K562 (cell line): ENCODE data around the gene COG4. TPM values are rescaled to one million over a fixed set of nuclear protein-coding genes. Genes with fewer than 3 reads are reported as not detected.

Source experiments
- CBFA2T2 ChIP-seq: fragments of 450-650 bp; conservative IDR thresholded peaks from 2 replicates; pipeline ENCODE4 v1.6.1; 2017; ENCODE audit warnings: mild to moderate bottlenecking
- JUND ChIP-seq, 2 experiments: IDR thresholded peaks; 2 replicates in 1 of 2; 3 replicates in 1 of 2; pipeline ENCODE4 v1.6.1; 2011; ENCODE audit warnings: borderline replicate concordance in 2 of 2, low read depth in 2 of 2, low read length in 2 of 2, improper control_type of control experiment in 1 of 2, missing biosample characterization in 1 of 2, missing genetic modification characterization in 1 of 2, missing genetic modification reagents in 1 of 2
- MAZ ChIP-seq, 2 experiments: fragments of 450-650 bp in 1 of 2; sonication (generic) in 1 of 2; formaldehyde crosslinking; IDR thresholded peaks in 1 of 2; conservative IDR thresholded peaks in 1 of 2; 2 replicates each; pipeline versions ENCODE4 v1.4.0 to v1.5.0; 2020; ENCODE audit warnings: mild to moderate bottlenecking in 1 of 2, missing genetic modification reagents in 1 of 2
- MYNN ChIP-seq, 2 experiments: sonication (generic); formaldehyde crosslinking in 1 of 2; IDR thresholded peaks; 2 replicates each; pipeline versions ENCODE4 v1.5.0 to v1.6.1; 2016 to 2020; ENCODE audit warnings: antibody characterized with exemption in 1 of 2, missing genetic modification reagents in 1 of 2
- NFATC3 ChIP-seq: fragments of 450-650 bp; IDR thresholded peaks from 2 replicates; pipeline ENCODE4 v1.6.1; 2017; ENCODE audit warnings: mild to moderate bottlenecking
- RBM25 ChIP-seq: fragments of 200-400 bp; formaldehyde crosslinking; IDR thresholded peaks from 2 replicates; pipeline ENCODE4 v1.6.1; 2018; ENCODE audit warnings: low read length, low read depth, moderate library complexity; ENCODE audit not compliant: severe bottlenecking
- SPI1 ChIP-seq: IDR thresholded peaks from 2 replicates; pipeline ENCODE4 v1.6.1; 2011; ENCODE audit warnings: low read depth, low read length, control low read depth, borderline replicate concordance
- XRCC5 ChIP-seq: fragments of 200-400 bp; formaldehyde crosslinking; IDR thresholded peaks from 2 replicates; pipeline ENCODE4 v1.6.1; 2017; ENCODE audit warnings: low read depth, mild to moderate bottlenecking, low read length
- ZNF436 ChIP-seq: fragments of 250-450, 450-650 bp; sonication (Bioruptor Pico); formaldehyde crosslinking; IDR thresholded peaks from 2 replicates; pipeline ENCODE4 v1.7.0; 2020; ENCODE audit warnings: mild to moderate bottlenecking
- ZNF639 ChIP-seq, 2 experiments: fragments of 200-800 bp in 1 of 2; sonication (Bioruptor generic) in 1 of 2; sonication (generic) in 1 of 2; formaldehyde crosslinking in 1 of 2; IDR thresholded peaks in 1 of 2; conservative IDR thresholded peaks in 1 of 2; 2 replicates each; pipeline versions ENCODE4 v1.5.0 to v1.6.1; 2016 to 2020; ENCODE audit warnings: missing compliant biosample characterization in 1 of 2, missing genetic modification characterization in 1 of 2, missing genetic modification reagents in 1 of 2
- ZSCAN32 ChIP-seq: fragments of 450-650 bp; formaldehyde crosslinking; IDR thresholded peaks from 2 replicates; pipeline ENCODE4 v1.4.0; 2020; ENCODE audit warnings: mild to moderate bottlenecking, moderate library complexity
- polyA plus RNA-seq, 8 experiments: library from polyadenylated mRNA; depleted of rRNA in 4 of 8; stranded (reverse) in 5 of 8; unstranded in 3 of 8; fragments of >200 nt; fragmentation: Nextera tagmentation in 2 of 8; fragmentation: Illumina TruSeq in 1 of 8; extraction: Ambion mirVana in 2 of 8; extraction: Trizol in 1 of 8; gene quantifications; 2 replicates each; pipeline versions ENCODE4 v1.2.1 to v1.2.3, GENCODE V29; 2011 to 2014; ENCODE audit warnings: inconsistent platforms in 1 of 8, missing spikeins in 1 of 8
- total RNA-seq, 7 experiments: library from RNA; depleted of rRNA in 6 of 7; stranded (reverse); fragments of >200 nt in 6 of 7; fragmentation: Illumina TruSeq in 2 of 7; extraction: Trizol in 2 of 7; gene quantifications; 2 replicates each; pipeline versions ENCODE4 v1.2.1 to v1.2.3, GENCODE V29; 2011 to 2021; ENCODE audit warnings: low replicate concordance in 1 of 7
- TF ChIP-seq, protein P1 (sequence below): fragments of 250-450 bp; sonication (Bioruptor Pico); IDR thresholded peaks from 2 replicates; pipeline ENCODE4 v1.4.0; 2020; ENCODE audit warnings: mild to moderate bottlenecking, moderate library complexity
- TF ChIP-seq, protein P2 (sequence below): fragments of 450-650 bp; IDR thresholded peaks from one replicate; pipeline ENCODE4 v1.6.1; 2018; ENCODE audit warnings: mild to moderate bottlenecking, moderate library complexity; ENCODE audit not compliant: partially characterized antibody
- TF ChIP-seq, protein P3 (sequence below), 2 experiments: fragments of 450-650 bp in 1 of 2; sonication (generic) in 1 of 2; formaldehyde crosslinking in 1 of 2; IDR thresholded peaks in 1 of 2; conservative IDR thresholded peaks in 1 of 2; 2 replicates each; pipeline versions ENCODE4 v1.6.1 to v1.8.1; 2016 to 2023; ENCODE audit warnings: mild to moderate bottlenecking in 2 of 2, moderate library complexity in 2 of 2, inconsistent platforms in 1 of 2, missing genetic modification reagents in 1 of 2

COG4 gene
- total and polyA plus RNA-seq, 9 of the 15 experiments (the other 6 are each of a cell fraction or from before 2014, with no cell fraction given): 13.7 to 73.9 (median 44.2) TPM

DNA sequence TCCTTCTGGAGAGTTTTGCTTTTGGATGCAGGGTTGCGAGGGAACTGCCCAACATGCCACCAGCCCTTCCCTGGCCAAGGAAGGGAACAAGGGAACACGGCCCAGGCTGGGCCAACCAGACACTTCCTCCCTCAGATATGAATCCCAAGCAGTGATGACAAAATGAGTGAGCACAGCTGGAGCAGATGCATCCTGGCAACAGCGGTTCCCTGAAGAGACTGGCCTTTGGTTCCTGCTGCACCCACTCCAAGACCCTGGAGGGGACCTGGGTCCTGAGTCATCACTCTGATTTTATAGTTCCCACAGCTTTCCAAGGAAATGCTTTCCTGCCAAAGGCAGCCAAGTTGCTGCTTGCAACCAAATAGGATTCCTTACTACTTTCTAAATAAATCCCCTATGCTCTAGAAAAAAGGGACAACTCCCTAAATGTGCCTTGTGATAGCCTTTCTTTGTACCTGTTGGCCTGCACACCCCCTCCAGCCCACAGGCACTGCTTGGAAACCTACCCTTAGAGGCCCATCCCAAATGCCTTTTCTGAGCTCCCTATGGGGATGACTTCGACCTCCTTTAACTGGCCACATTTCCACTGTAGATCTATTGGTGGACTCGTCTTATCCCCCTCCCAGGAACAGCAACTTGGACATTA lies 89.8 kb downstream of the COG4 start (continued):
- TF ChIP-seq ZSCAN32 (CRISPR knock-in tag) (0 out of 2 replicates have a peak, but pooled peaks have one; percentile 36), JUND (IDR thresholded peaks at IDR 0.05; ENCODE audit: borderline replicate concordance, low read depth, low read length) (peak; percentile 16; the same call in 1 of the 2 replicates), JUND (tag; IDR thresholded peaks at IDR 0.05; ENCODE audit: borderline replicate concordance, low read depth, low read length) (no peak; the same call in 2 of the 3 replicates), CBFA2T2 (0 out of 2 replicates have a peak, but pooled peaks have one; percentile 5), NFATC3 (no peak), ZNF639 (CRISPR knock-in tag; conservative IDR thresholded peaks at IDR 0.05 in 1 of 2, IDR thresholded peaks at IDR 0.05 in 1 of 2) (0 out of 4 replicates have a peak, but pooled peaks of 1 of the 2 experiments have one; percentile 3), MAZ (CRISPR knock-in tag; conservative IDR thresholded peaks at IDR 0.05 in 1 of 2, IDR thresholded peaks at IDR 0.05 in 1 of 2) (0 out of 4 replicates have a peak, but pooled peaks of 1 of the 2 experiments have one; percentile 5), SPI1 (peak; percentile 86), RBM25 (no peak), ZNF436 (CRISPR knock-in tag) (no peak), MYNN (IDR thresholded peaks at IDR 0.05) (peak; percentile 46; the same call in 1 of the 2 replicates), MYNN (CRISPR knock-in tag; IDR thresholded peaks at IDR 0.05) (no peak), XRCC5 (no peak)
- TF ChIP-seq, protein P1, sequence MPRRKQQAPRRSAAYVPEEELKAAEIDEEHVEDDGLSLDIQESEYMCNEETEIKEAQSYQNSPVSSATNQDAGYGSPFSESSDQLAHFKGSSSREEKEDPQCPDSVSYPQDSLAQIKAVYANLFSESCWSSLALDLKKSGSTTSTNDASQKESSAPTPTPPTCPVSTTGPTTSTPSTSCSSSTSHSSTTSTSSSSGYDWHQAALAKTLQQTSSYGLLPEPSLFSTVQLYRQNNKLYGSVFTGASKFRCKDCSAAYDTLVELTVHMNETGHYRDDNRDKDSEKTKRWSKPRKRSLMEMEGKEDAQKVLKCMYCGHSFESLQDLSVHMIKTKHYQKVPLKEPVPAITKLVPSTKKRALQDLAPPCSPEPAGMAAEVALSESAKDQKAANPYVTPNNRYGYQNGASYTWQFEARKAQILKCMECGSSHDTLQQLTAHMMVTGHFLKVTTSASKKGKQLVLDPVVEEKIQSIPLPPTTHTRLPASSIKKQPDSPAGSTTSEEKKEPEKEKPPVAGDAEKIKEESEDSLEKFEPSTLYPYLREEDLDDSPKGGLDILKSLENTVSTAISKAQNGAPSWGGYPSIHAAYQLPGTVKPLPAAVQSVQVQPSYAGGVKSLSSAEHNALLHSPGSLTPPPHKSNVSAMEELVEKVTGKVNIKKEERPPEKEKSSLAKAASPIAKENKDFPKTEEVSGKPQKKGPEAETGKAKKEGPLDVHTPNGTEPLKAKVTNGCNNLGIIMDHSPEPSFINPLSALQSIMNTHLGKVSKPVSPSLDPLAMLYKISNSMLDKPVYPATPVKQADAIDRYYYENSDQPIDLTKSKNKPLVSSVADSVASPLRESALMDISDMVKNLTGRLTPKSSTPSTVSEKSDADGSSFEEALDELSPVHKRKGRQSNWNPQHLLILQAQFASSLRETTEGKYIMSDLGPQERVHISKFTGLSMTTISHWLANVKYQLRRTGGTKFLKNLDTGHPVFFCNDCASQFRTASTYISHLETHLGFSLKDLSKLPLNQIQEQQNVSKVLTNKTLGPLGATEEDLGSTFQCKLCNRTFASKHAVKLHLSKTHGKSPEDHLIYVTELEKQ: peak; percentile 56; the same call in 1 of the 2 replicates
- TF ChIP-seq, protein P2, sequence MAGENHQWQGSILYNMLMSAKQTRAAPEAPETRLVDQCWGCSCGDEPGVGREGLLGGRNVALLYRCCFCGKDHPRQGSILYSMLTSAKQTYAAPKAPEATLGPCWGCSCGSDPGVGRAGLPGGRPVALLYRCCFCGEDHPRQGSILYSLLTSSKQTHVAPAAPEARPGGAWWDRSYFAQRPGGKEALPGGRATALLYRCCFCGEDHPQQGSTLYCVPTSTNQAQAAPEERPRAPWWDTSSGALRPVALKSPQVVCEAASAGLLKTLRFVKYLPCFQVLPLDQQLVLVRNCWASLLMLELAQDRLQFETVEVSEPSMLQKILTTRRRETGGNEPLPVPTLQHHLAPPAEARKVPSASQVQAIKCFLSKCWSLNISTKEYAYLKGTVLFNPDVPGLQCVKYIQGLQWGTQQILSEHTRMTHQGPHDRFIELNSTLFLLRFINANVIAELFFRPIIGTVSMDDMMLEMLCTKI: no peak
- TF ChIP-seq, protein P3, sequence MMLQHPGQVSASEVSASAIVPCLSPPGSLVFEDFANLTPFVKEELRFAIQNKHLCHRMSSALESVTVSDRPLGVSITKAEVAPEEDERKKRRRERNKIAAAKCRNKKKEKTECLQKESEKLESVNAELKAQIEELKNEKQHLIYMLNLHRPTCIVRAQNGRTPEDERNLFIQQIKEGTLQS (IDR thresholded peaks at IDR 0.05): 0 out of 2 replicates have a peak, but pooled peaks have one; percentile 34
- TF ChIP-seq, protein P3 (CRISPR knock-in tag; conservative IDR thresholded peaks at IDR 0.05): no peak
